B cell (primary cell): ENCODE data around the gene ST6GALNAC5. TPM values are rescaled to one million over a fixed set of nuclear protein-coding genes. Genes with fewer than 3 reads are reported as not detected.

Source experiments
- ATAC-seq: fragments of 200-7000 bp; cut with Tn5 transposase; one replicate; pipeline ENCODE4 v1.10.0; 2021; ENCODE audit warnings: low read depth, mild to moderate bottlenecking, moderate number of reproducible peaks, moderate library complexity
- CTCF ChIA-PET: fragments of 350-600 bp; sonication (Branson Sonifier 250); formaldehyde crosslinking; loops from one replicate; lab custom pipeline; 2021; ENCODE audit warnings: antibody characterized with exemption, inconsistent platforms; lab: Charles Lee
- POLR2A ChIA-PET: fragments of 350-600 bp; sonication (Branson Sonifier 250); formaldehyde crosslinking; loops from one replicate; lab custom pipeline; 2021; ENCODE audit warnings: antibody characterized with exemption; lab: Charles Lee
- DNase-seq: peaks from one replicate; pipeline ENCODE4 v3.0.0; 2013
- H2AFZ ChIP-seq: 2 replicates; pipeline ENCODE4 v1.6.1; 2012; ENCODE audit warnings: mild to moderate bottlenecking, low read depth, low read length; ENCODE audit not compliant: insufficient read depth, poor library complexity, severe bottlenecking
- H3K27ac ChIP-seq, 2 donors: 1 replicate in 1 of 2; 2 replicates in 1 of 2; pipeline ENCODE4 v1.5.1; 2012 to 2013; ENCODE audit warnings: low read length in 2 of 2, mild to moderate bottlenecking in 2 of 2, moderate library complexity in 1 of 2
- H3K27me3 ChIP-seq, 4 experiments: fragments of 200-600 bp in 1 of 4; sonication (generic) in 1 of 4; replicated peaks in 1 of 4; 1 replicate in 2 of 4; 2 replicates in 2 of 4; pipeline versions ENCODE4 v1.6.1 to v1.7.0; 2013 to 2016; ENCODE audit warnings: low read length in 3 of 4, mild to moderate bottlenecking in 2 of 4, mixed read lengths in 1 of 4, moderate library complexity in 1 of 4; ENCODE audit not compliant: insufficient read depth in 4 of 4, control insufficient read depth in 3 of 4; ENCODE audit errors: control extremely low read depth in 1 of 4
- H3K36me3 ChIP-seq, 2 experiments: replicated peaks in 1 of 2; 1 replicate in 1 of 2; 2 replicates in 1 of 2; pipeline versions ENCODE4 v1.6.1 to v1.7.1; 2013; ENCODE audit warnings: low read length in 1 of 2; ENCODE audit not compliant: insufficient read depth in 2 of 2, control insufficient read depth in 1 of 2; ENCODE audit errors: control extremely low read depth in 1 of 2, extremely low read depth in 1 of 2
- H3K4me1 ChIP-seq, 2 donors: fragments of 200-600 bp in 1 of 2; sonication (generic) in 1 of 2; 1 replicate in 1 of 2; 2 replicates in 1 of 2; pipeline versions ENCODE4 v1.5.1 to v1.6.1; 2013 to 2017; ENCODE audit warnings: low read length in 2 of 2; ENCODE audit not compliant: control insufficient read depth in 2 of 2, insufficient read depth in 2 of 2
- H3K4me2 ChIP-seq: replicated peaks from 2 replicates; pipeline ENCODE3; 2012; ENCODE audit warnings: mild to moderate bottlenecking, low read depth, low read length; ENCODE audit not compliant: poor library complexity, severe bottlenecking
- H3K4me3 ChIP-seq, 5 experiments: fragments of 200-600 bp in 1 of 5; sonication (generic) in 1 of 5; 1 replicate in 3 of 5; 2 replicates in 2 of 5; pipeline versions ENCODE4 v1.5.1 to v1.7.0; 2011 to 2016; ENCODE audit warnings: low read length in 4 of 5, mild to moderate bottlenecking in 4 of 5, low read depth in 2 of 5, control low read depth in 1 of 5, moderate library complexity in 1 of 5; ENCODE audit not compliant: insufficient read depth in 1 of 5; ENCODE audit errors: control extremely low read depth in 1 of 5, extremely low read depth in 1 of 5
- H3K79me2 ChIP-seq: fragments of 200-600 bp; sonication (generic); one replicate; pipeline ENCODE4 v1.6.0; 2016; ENCODE audit warnings: low read length; ENCODE audit not compliant: control insufficient read depth, insufficient read depth
- H3K9ac ChIP-seq: fragments of 200-600 bp; sonication (generic); 2 replicates; pipeline ENCODE4 v1.6.1; 2017; ENCODE audit warnings: mild to moderate bottlenecking, low read length, moderate library complexity
- H3K9me3 ChIP-seq, 3 donors: one replicate each; pipeline versions ENCODE4 v1.6.1 to v1.7.1; 2013; ENCODE audit warnings: low read length in 2 of 3; ENCODE audit not compliant: control insufficient read depth in 2 of 3, insufficient read depth in 1 of 3; ENCODE audit errors: control extremely low read depth in 1 of 3
- H4K20me1 ChIP-seq: 2 replicates; pipeline ENCODE4 v1.6.0; 2012; ENCODE audit warnings: mild to moderate bottlenecking, low read length; ENCODE audit not compliant: insufficient read depth, control insufficient read depth, poor library complexity, severe bottlenecking
- H3K27ac Mint-ChIP-seq: one replicate; pipeline ENCODE4 v1.8.0; 2021; ENCODE audit warnings: mixed read lengths
- H3K27me3 Mint-ChIP-seq: one replicate; pipeline ENCODE4 v1.8.0; 2021; ENCODE audit warnings: mixed read lengths
- H3K4me1 Mint-ChIP-seq: one replicate; pipeline ENCODE4 v1.8.0; 2021; ENCODE audit warnings: mixed read lengths
- H3K4me3 Mint-ChIP-seq: one replicate; pipeline ENCODE4 v1.8.0; 2021; ENCODE audit warnings: mixed read lengths
- H3K9me3 Mint-ChIP-seq: one replicate; pipeline ENCODE4 v1.8.0; 2022; ENCODE audit warnings: mixed read lengths; ENCODE audit not compliant: insufficient read depth
- CTCF ChIP-seq: fragments of 200-600 bp; IDR thresholded peaks from one replicate; pipeline ENCODE4 v1.8.0; 2022; ENCODE audit warnings: antibody characterized with exemption, mild to moderate bottlenecking
- EZH2 ChIP-seq: IDR thresholded peaks from 2 replicates; pipeline ENCODE4 v1.6.1; 2012; ENCODE audit warnings: borderline replicate concordance, low read depth, mild to moderate bottlenecking, moderate library complexity, low read length; ENCODE audit not compliant: insufficient read depth, poor library complexity, severe bottlenecking
- WGBS: methylation state at CpG from one replicate; pipeline ENCODE4 v1.1.5; 2013; ENCODE audit warnings: missing lambda C conversion rate; ENCODE audit not compliant: insufficient coverage; 5-methylcytosine and 5-hydroxymethylcytosine counted together
- intact Hi-C: fragments of 100-400 bp; cut with micrococcal nuclease; formaldehyde crosslinking; loops from one replicate; pipeline ENCODE4 v1.10.0; 2022
- polyA plus RNA-seq: library from polyadenylated mRNA; depleted of rRNA; stranded (reverse); fragments of >200 nt; gene quantifications from 2 replicates; pipeline ENCODE4 v1.2.3, GENCODE V29; 2012
- total RNA-seq, 2 donors: library from RNA; stranded (reverse); fragments of 120-200 nt in 1 of 2; gene quantifications; 1 replicate in 1 of 2; 2 replicates in 1 of 2; pipeline versions ENCODE4 v1.2.3 to v1.2.4, GENCODE V29; 2013 to 2022

The ST6GALNAC5 gene
- total and polyA plus RNA-seq, 2 donors (not counting 1 experiment from before 2014, with no cell fraction given) = not detected

DNA sequence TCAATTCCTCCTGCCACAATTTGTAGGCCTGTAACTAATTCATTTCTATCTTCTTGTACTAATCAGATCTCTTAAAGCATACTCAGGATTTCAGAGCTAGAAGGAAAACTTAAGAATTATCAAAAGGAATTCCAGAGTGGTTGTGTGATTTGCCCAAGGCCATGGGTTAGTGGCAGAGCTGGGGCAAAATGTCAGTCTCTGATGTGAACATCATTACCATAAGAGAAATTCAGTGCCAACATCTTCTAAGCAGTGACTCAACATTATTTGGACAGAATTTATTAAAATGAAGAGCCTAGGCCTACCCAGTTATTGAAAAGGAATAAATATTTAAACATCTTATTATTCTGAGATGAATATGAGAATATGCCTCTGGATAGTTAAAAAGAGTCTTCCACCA is 14.5 kb downstream of the ST6GALNAC5 start:
- TF ChIP-seq EZH2 (no peak), CTCF (no peak)
- no peak overlapping the region for H3K4me2 ChIP-seq
- no peaks in the 10 kb centered on the region for H3K9me3 Mint-ChIP-seq
- DNase-seq (no peak), ATAC-seq (no peak)
- no peaks in the 10 kb centered on the region for H3K9me3 ChIP-seq
- CTCF ChIA-PET = no interaction called here
- H4K20me1 ChIP-seq = no peaks in the 10 kb centered on the region
- no peak overlapping the region for H3K4me3 ChIP-seq
- no peaks in the 10 kb centered on the region for H3K79me2 ChIP-seq
- intact Hi-C loops = no loop called here
- no peaks in the 10 kb centered on the region for H3K27me3 Mint-ChIP-seq
- no peak overlapping the region for H3K9ac ChIP-seq
- no peak overlapping the region for H3K4me3 Mint-ChIP-seq
- H3K27me3 ChIP-seq = no peaks in the 10 kb centered on the region
- H3K4me1 ChIP-seq = no peaks in the 10 kb centered on the region
- no peak overlapping the region for H3K27ac Mint-ChIP-seq
- H3K36me3 ChIP-seq = no peaks in the 10 kb centered on the region
- no peak overlapping the region for H3K27ac ChIP-seq
- H3K4me1 Mint-ChIP-seq = no peaks in the 10 kb centered on the region
- POLR2A ChIA-PET = no interaction called here
- no peak overlapping the region for H2AFZ ChIP-seq

GRCh38 chr1:76891931-76892622 is 24.8 kb downstream of the ST6GALNAC5 start:
- Histone ChIP-seq H3K4me3 (no peak overlapping the region), H4K20me1 (no peaks in the 10 kb centered on the region), H3K4me1 (no peaks in the 10 kb centered on the region), H2AFZ (no peak overlapping the region), H3K27me3 (no peaks in the 10 kb centered on the region), H3K79me2 (no peaks in the 10 kb centered on the region), H3K36me3 (no peaks in the 10 kb centered on the region), H3K9ac (no peak overlapping the region), H3K27ac (no peak overlapping the region), H3K4me2 (no peak overlapping the region), H3K9me3 (no peaks in the 10 kb centered on the region)
- ATAC-seq (no peak), DNase-seq (no peak)
- TF ChIP-seq EZH2 = no peak
- TF ChIP-seq CTCF = no peak
- no peaks in the 10 kb centered on the region for H3K9me3 Mint-ChIP-seq
- intact Hi-C loops = no loop called here
- H3K27ac Mint-ChIP-seq = no peak overlapping the region
- ChIA-PET POLR2A (no interaction called here), CTCF (no interaction called here)
- 100% methylated on average over 1 of the region's 4 CpGs for WGBS
- no peaks in the 10 kb centered on the region for H3K4me1 Mint-ChIP-seq
- no peak overlapping the region for H3K4me3 Mint-ChIP-seq
- H3K27me3 Mint-ChIP-seq = peaks cover 7% of the 10 kb centered on the region
